ENCODE measurements around the gene RGPD8.

- TF ChIP-seq EZH2 (IDR thresholded peaks at IDR 0.05; ENCODE audit: borderline replicate concordance, low read length) (no peak), CTCF (conservative IDR thresholded peaks at IDR 0.05 in 1 of 2, IDR thresholded peaks at IDR 0.05 in 1 of 2; ENCODE audit: extremely low read depth in 1 of 2, insufficient read depth in 1 of 2, low read depth in 1 of 2, low read length in 2 of 2) (peak in 1 of 2 donors; percentile 31)
Measured at GRCh38 chr2:112480530-112481049, 47.1 kb upstream of the RGPD8 start.

Measured in mammary epithelial cell (primary cell).